ENCODE results near the gene MITF.

MITF gene

GRCh38 chr3:69697381-69697780 is 41.9 kb upstream of the MITF start:
- H3K4me3 ChIP-seq (ENCODE audit: low read depth, low read length) = no peak overlapping the region
- in situ Hi-C loops (cut with HindIII; ENCODE audit: low sequenced_read_pairs) = loop anchor here (25.0 kb wide), 1 partner anchor 535 kb away; no protein-coding TSS in a partner anchor
- TF ChIP-seq CTCF (IDR thresholded peaks at IDR 0.05; ENCODE audit: low read depth, low read length, missing control alignments) = no peak
- no peak for DNase-seq (ENCODE audit: low read depth)

- no peak for TF ChIP-seq CTCF (IDR thresholded peaks at IDR 0.05; ENCODE audit: low read depth, low read length, missing control alignments)
- no peak for DNase-seq (ENCODE audit: low read depth)
- in situ Hi-C loops (cut with HindIII; ENCODE audit: low sequenced_read_pairs) = loop anchor here (25.0 kb wide), 1 partner anchor 536 kb away; no protein-coding TSS in a partner anchor
- H3K4me3 ChIP-seq (ENCODE audit: low read depth, low read length) = no peak overlapping the region
These were observed 40.5 kb upstream of the MITF start for GRCh38 chr3:69698728-69699127.

GRCh38 chr3:69699183-69699582 is 40.1 kb upstream of the MITF start:
- no peak for DNase-seq (ENCODE audit: low read depth)
- no peak overlapping the region for H3K4me3 ChIP-seq (ENCODE audit: low read depth, low read length)
- in situ Hi-C loops (cut with HindIII; ENCODE audit: low sequenced_read_pairs) = loop anchor here (25.0 kb wide), 1 partner anchor 537 kb away; no protein-coding TSS in a partner anchor
- TF ChIP-seq CTCF (IDR thresholded peaks at IDR 0.05; ENCODE audit: low read depth, low read length, missing control alignments) = no peak

- in situ Hi-C loops (cut with HindIII; ENCODE audit: low sequenced_read_pairs) = no loop called here
- DNase-seq (ENCODE audit: low read depth) = no peak
- no peak for TF ChIP-seq CTCF (IDR thresholded peaks at IDR 0.05; ENCODE audit: low read depth, low read length, missing control alignments)
- no peak overlapping the region for H3K4me3 ChIP-seq (ENCODE audit: low read depth, low read length)
These were observed 38.3 kb upstream of the MITF start for GRCh38 chr3:69700949-69701348.

GRCh38 chr3:69710153-69710977 is 28.9 kb upstream of the MITF start:
- in situ Hi-C loops (cut with HindIII; ENCODE audit: low sequenced_read_pairs) = loop anchor here (5.0 kb wide), 1 partner anchor 102 kb away; no protein-coding TSS in a partner anchor
- no peak for TF ChIP-seq CTCF (IDR thresholded peaks at IDR 0.05; ENCODE audit: low read depth, low read length, missing control alignments)
- DNase-seq (ENCODE audit: low read depth) = no peak

GRCh38 chr3:69712269-69712668 is 27.0 kb upstream of the MITF start:
- DNase-seq (ENCODE audit: low read depth) = no peak
- TF ChIP-seq CTCF (IDR thresholded peaks at IDR 0.05; ENCODE audit: low read depth, low read length, missing control alignments) = no peak
- in situ Hi-C loops (cut with HindIII; ENCODE audit: low sequenced_read_pairs) = loop anchor here (5.0 kb wide), 1 partner anchor 100 kb away; no protein-coding TSS in a partner anchor
- H3K4me3 ChIP-seq (ENCODE audit: low read depth, low read length) = no peak overlapping the region

More at GRCh38 chr3:69710153-69710977, 28.9 kb upstream of the MITF start:
- no peak overlapping the region for H3K4me3 ChIP-seq (ENCODE audit: low read depth, low read length)
